GM12878 (cell line): ENCODE measurements around the gene ZDHHC7. TPM values are rescaled to one million over a fixed set of nuclear protein-coding genes. Genes with fewer than 3 reads are reported as not detected.

ENCODE experiments used
- ATAC-seq: fragments of 200-7000 bp; cut with Tn5 transposase; 3 replicates; pipeline ENCODE4 v1.9.1; 2020; ENCODE audit warnings: mild to moderate bottlenecking, moderate library complexity
- BruUV-seq: library from RNA; stranded (reverse); fragments of 400-500 nt; replicated peaks from 2 replicates; lab custom pipeline; 2021; lab: Mats Ljungman, UMichigan
- CTCF ChIA-PET: fragments of 300-600 bp; sonication (Branson Sonifier 250); formaldehyde crosslinking; extraction: SDS; loops from one replicate; lab custom pipeline; 2021; ENCODE audit warnings: inconsistent platforms; lab: Yijun Ruan, JAX
- POLR2A ChIA-PET: fragments of 350-600 bp; formaldehyde crosslinking; extraction: SDS; loops from one replicate; lab custom pipeline; 2021; ENCODE audit warnings: inconsistent platforms; lab: Charles Lee
- RAD21 ChIA-PET: fragments of 300-600 bp; sonication (Branson Sonifier 250); formaldehyde crosslinking; loops from one replicate; lab custom pipeline; 2023; ENCODE audit warnings: antibody characterized with exemption; ENCODE audit not compliant: unreplicated experiment; lab: Charles Lee
- SMC1A ChIA-PET: fragments of 300-600 bp; sonication (Branson Sonifier 250); formaldehyde crosslinking; loops from one replicate; lab custom pipeline; 2023; ENCODE audit not compliant: unreplicated experiment, uncharacterized antibody; lab: Charles Lee
- DNase-seq: peaks from one replicate; pipeline ENCODE4 v3.0.0-alpha.2; 2011; ENCODE audit warnings: low read depth, low spot score
- FAIRE-seq: peaks from 3 replicates; lab custom pipeline; 2011; peaks lifted over from hg19 to GRCh38; lab: Jason Lieb, UNC
- H2AFZ ChIP-seq: 2 replicates; pipeline ENCODE4 v1.6.0; 2011; ENCODE audit warnings: low read depth, low read length, control low read depth; ENCODE audit not compliant: control insufficient read depth
- H3K27ac ChIP-seq: 2 replicates; pipeline ENCODE4 v1.5.1; 2011; ENCODE audit warnings: control low read depth; ENCODE audit not compliant: control insufficient read depth, insufficient read depth
- H3K27me3 ChIP-seq, 2 experiments: replicated peaks in 1 of 2; 2 replicates each; pipeline versions ENCODE4 v1.6.0 to v1.6.1; 2011; ENCODE audit warnings: low read length in 1 of 2; ENCODE audit not compliant: control insufficient read depth in 2 of 2, insufficient read depth in 2 of 2
- H3K36me3 ChIP-seq, 2 experiments: 2 replicates each; pipeline ENCODE4 v1.5.1; 2011; ENCODE audit warnings: low read length in 1 of 2; ENCODE audit not compliant: control insufficient read depth in 2 of 2, insufficient read depth in 2 of 2
- H3K4me1 ChIP-seq: 2 replicates; pipeline ENCODE4 v1.6.1; 2011; ENCODE audit warnings: mild to moderate bottlenecking, low read length, moderate library complexity, mixed read lengths; ENCODE audit not compliant: control insufficient read depth, insufficient read depth
- H3K4me2 ChIP-seq: 2 replicates; pipeline ENCODE4 v1.6.0; 2011; ENCODE audit warnings: control low read depth; ENCODE audit not compliant: control insufficient read depth, insufficient read depth
- H3K4me3 ChIP-seq: fragments of 200-600 bp; sonication (generic); 2 replicates; pipeline ENCODE4 v1.5.1; 2016
- H3K79me2 ChIP-seq: 2 replicates; pipeline ENCODE4 v1.6.0; 2011; ENCODE audit warnings: low read length; ENCODE audit not compliant: control insufficient read depth, insufficient read depth
- H3K9ac ChIP-seq: 2 replicates; pipeline ENCODE4 v1.8.0; 2011; ENCODE audit warnings: low read length, control low read depth, mixed read lengths; ENCODE audit not compliant: control insufficient read depth, insufficient read depth
- H3K9me3 ChIP-seq: replicated peaks from 3 replicates; pipeline ENCODE4 v1.5.1; 2011; ENCODE audit warnings: mild to moderate bottlenecking, low read length; ENCODE audit not compliant: control insufficient read depth, insufficient read depth
- H4K20me1 ChIP-seq: 2 replicates; pipeline ENCODE4 v1.6.0; 2011; ENCODE audit not compliant: control insufficient read depth, insufficient read depth
- ATF7 ChIP-seq: fragments of 450-650 bp; IDR thresholded peaks from 2 replicates; pipeline ENCODE4 v1.6.1; 2016; ENCODE audit warnings: low read depth, mild to moderate bottlenecking
- BACH1 ChIP-seq: fragments of 450-650 bp; IDR thresholded peaks from 2 replicates; pipeline ENCODE4 v1.6.1; 2017; ENCODE audit warnings: mild to moderate bottlenecking, borderline replicate concordance
- EZH2 ChIP-seq: IDR thresholded peaks from 2 replicates; pipeline ENCODE4 v1.6.1; 2012; ENCODE audit warnings: low read depth, mild to moderate bottlenecking, control low read depth, inconsistent platforms, low read length, borderline replicate concordance; ENCODE audit not compliant: control insufficient read depth
- FOS ChIP-seq: IDR thresholded peaks from 3 replicates; pipeline ENCODE4 v1.6.1; 2011; ENCODE audit warnings: borderline replicate concordance; ENCODE audit not compliant: insufficient read length; ENCODE audit errors: extremely low read depth
- IRF4 ChIP-seq: IDR thresholded peaks from 2 replicates; pipeline ENCODE4 v1.6.1; 2011; ENCODE audit warnings: low read depth, low read length
- TCF7 ChIP-seq: IDR thresholded peaks from 2 replicates; pipeline ENCODE4 v1.6.1; 2014; ENCODE audit warnings: antibody characterized with exemption, borderline replicate concordance
- YY1 ChIP-seq: IDR thresholded peaks from 2 replicates; pipeline ENCODE4 v1.6.1; 2011; ENCODE audit warnings: low read depth, mild to moderate bottlenecking, low read length
- ZZZ3 ChIP-seq: IDR thresholded peaks from 2 replicates; pipeline ENCODE4 v1.6.1; 2011; ENCODE audit warnings: low read depth; ENCODE audit not compliant: control insufficient read depth, insufficient read length
- WGBS: methylation state at CpG from one replicate; pipeline ENCODE4 v1.1.6; 2016; ENCODE audit warnings: low lambda C conversion rate; ENCODE audit not compliant: insufficient replicate concordance, insufficient coverage; ENCODE audit errors: missing lambda C conversion rate; 5-methylcytosine and 5-hydroxymethylcytosine counted together
- in situ Hi-C: fragments of 300-500 bp; cut with MboI; formaldehyde crosslinking; loops from 9 replicates; pipeline ENCODE4 v1.14.3; 2018; ENCODE audit warnings: mixed read lengths
- intact Hi-C: fragments of 100-400 bp; cut with micrococcal nuclease; formaldehyde crosslinking; loops from one replicate; pipeline ENCODE4 v1.14.2; 2022; ENCODE audit not compliant: unreplicated experiment
- polyA plus RNA-seq, 11 experiments: library from polyadenylated mRNA; depleted of rRNA in 4 of 11; unstranded in 6 of 11; stranded (reverse) in 5 of 11; fragments of >200 nt; fragmentation: Nextera tagmentation in 4 of 11; fragmentation: Illumina TruSeq in 1 of 11; extraction: Ambion mirVana in 4 of 11; extraction: Trizol in 1 of 11; gene quantifications; 1 replicate in 1 of 11; 2 replicates in 10 of 11; pipeline versions ENCODE4 v1.2.1 to v1.2.3, GENCODE V29; 2011 to 2016; ENCODE audit warnings: inconsistent platforms in 2 of 11, missing spikeins in 2 of 11, low read depth in 1 of 11
- total RNA-seq, 4 experiments: library from RNA; depleted of rRNA in 3 of 4; stranded (reverse); fragments of >200 nt in 3 of 4; fragmentation: Illumina TruSeq in 1 of 4; extraction: Trizol in 1 of 4; gene quantifications; 2 replicates each; pipeline versions ENCODE4 v1.2.1 to v1.2.3, GENCODE V29; 2013 to 2021
- TF ChIP-seq, protein P1 (sequence below): fragments of 450-650 bp; IDR thresholded peaks from 2 replicates; pipeline ENCODE4 v1.6.1; 2018; ENCODE audit warnings: borderline replicate concordance, mild to moderate bottlenecking; ENCODE audit not compliant: partially characterized antibody
- TF ChIP-seq, protein P2 (sequence below): fragments of 450-650 bp; formaldehyde crosslinking; IDR thresholded peaks from 2 replicates; pipeline ENCODE4 v1.4.0; 2022; ENCODE audit warnings: mild to moderate bottlenecking, moderate library complexity

Gene ZDHHC7
- total and polyA plus RNA-seq, 10 of the 15 experiments (the other 5 are each of a cell fraction or from before 2014, with no cell fraction given) = 0.87 to 26.0 (median 20.0) TPM

DNA sequence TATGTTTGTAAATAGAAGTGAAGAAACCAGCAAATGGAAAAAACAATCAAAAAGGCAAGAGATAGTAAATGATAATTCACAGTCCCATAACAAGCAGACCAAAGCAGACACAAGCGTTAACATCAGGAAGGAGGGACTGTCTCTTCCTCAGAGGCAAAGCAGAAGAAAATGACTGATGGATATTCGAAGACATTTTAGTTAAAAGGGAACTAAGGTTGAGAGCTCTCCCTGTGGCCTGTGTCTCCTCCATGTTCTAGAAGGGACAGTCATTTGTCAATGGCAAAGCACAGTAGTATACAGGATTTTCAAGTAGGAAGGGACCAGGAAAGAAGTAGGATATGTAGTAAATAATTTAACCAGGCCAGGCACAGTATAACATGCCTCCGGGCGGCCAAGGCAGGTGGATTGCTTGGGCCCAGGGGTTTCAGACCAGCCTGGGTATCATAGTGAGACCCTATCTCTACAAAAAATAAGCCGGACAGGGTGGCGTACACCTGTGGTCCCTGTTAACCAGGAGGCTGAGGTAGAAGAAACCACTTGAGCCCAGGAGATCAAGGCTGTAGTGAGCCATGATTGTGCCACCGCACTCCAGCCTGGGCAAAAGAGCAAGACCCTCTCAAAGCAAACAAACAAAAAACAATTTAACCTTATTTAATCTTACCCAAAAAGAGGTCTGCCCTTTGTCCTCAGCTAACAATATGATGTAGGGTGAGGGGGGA lies 3.7 kb downstream of the ZDHHC7 start:
- H3K9me3 ChIP-seq = no peaks in the 10 kb centered on the region
- FAIRE-seq = no peak
- no peaks in the 10 kb centered on the region; a peak in 1 of 4 replicates for H3K36me3 ChIP-seq
- TF ChIP-seq TCF7 = no peak
- TF ChIP-seq BACH1 = no peak
- no peak for TF ChIP-seq IRF4
- TF ChIP-seq ATF7 = no peak
- TF ChIP-seq EZH2 = no peak
- TF ChIP-seq FOS = no peak
- TF ChIP-seq, protein P1, sequence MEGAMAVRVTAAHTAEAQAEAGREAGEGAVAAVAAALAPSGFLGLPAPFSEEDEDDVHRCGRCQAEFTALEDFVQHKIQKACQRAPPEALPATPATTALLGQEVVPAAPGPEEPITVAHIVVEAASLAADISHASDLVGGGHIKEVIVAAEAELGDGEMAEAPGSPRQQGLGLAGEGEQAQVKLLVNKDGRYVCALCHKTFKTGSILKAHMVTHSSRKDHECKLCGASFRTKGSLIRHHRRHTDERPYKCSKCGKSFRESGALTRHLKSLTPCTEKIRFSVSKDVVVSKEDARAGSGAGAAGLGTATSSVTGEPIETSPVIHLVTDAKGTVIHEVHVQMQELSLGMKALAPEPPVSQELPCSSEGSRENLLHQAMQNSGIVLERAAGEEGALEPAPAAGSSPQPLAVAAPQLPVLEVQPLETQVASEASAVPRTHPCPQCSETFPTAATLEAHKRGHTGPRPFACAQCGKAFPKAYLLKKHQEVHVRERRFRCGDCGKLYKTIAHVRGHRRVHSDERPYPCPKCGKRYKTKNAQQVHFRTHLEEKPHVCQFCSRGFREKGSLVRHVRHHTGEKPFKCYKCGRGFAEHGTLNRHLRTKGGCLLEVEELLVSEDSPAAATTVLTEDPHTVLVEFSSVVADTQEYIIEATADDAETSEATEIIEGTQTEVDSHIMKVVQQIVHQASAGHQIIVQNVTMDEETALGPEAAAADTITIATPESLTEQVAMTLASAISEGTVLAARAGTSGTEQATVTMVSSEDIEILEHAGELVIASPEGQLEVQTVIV = no peak
- TF ChIP-seq, protein P2, sequence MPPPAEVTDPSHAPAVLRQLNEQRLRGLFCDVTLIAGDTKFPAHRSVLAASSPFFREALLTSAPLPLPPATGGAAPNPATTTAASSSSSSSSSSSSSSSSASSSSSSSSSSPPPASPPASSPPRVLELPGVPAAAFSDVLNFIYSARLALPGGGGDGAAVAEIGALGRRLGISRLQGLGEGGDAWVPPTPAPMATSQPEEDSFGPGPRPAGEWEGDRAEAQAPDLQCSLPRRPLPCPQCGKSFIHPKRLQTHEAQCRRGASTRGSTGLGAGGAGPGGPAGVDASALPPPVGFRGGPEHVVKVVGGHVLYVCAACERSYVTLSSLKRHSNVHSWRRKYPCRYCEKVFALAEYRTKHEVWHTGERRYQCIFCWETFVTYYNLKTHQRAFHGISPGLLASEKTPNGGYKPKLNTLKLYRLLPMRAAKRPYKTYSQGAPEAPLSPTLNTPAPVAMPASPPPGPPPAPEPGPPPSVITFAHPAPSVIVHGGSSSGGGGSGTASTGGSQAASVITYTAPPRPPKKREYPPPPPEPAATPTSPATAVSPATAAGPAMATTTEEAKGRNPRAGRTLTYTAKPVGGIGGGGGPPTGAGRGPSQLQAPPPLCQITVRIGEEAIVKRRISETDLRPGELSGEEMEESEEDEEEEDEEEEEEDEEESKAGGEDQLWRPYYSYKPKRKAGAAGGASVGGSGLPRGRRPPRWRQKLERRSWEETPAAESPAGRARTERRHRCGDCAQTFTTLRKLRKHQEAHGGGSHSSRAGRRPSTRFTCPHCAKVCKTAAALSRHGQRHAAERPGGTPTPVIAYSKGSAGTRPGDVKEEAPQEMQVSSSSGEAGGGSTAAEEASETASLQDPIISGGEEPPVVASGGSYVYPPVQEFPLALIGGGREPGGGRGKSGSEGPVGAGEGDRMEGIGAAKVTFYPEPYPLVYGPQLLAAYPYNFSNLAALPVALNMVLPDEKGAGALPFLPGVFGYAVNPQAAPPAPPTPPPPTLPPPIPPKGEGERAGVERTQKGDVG (CRISPR knock-in tag) = no peak
- TF ChIP-seq ZZZ3 = no peak
- no peak for TF ChIP-seq YY1
- TF ChIP-seq, all 136 proteins: peak for 0
- no peak for DNase-seq
- ChIA-PET RAD21 (no interaction called here), SMC1A (interaction anchor here (1.3 to 1.4 kb wide), 2 partner anchors 20 to 37 kb away, joined by 3 to 4 read pairs; partner anchors contain the start of gene KIAA0513), CTCF (interaction anchor here (2.0 kb wide), 1 partner anchor 36 kb away, joined by 7 read pairs; no protein-coding TSS in a partner anchor), POLR2A (interaction anchor here (0.7 to 1.7 kb wide), 2 partner anchors 19 to 499 kb away, joined by 3 read pairs; no protein-coding TSS in a partner anchor)
- Histone ChIP-seq H3K79me2 (peaks cover 69% of the 10 kb centered on the region), H3K4me3 (no peak overlapping the region), H2AFZ (no peak overlapping the region), H3K27ac (no peak overlapping the region), H3K4me2 (peak overlapping the region; percentile 38; the same call in 1 of the 2 replicates), H3K9ac (no peak overlapping the region), H3K27me3 (no peaks in the 10 kb centered on the region), H4K20me1 (no peaks in the 10 kb centered on the region; the same call in 1 of the 2 replicates), H3K4me1 (peaks cover 5% of the 10 kb centered on the region)
- in situ Hi-C loops = no loop called here
- no peak for ATAC-seq
- no TSS peak for BruUV-seq
- WGBS = 77% methylated on average over 7 of the region's 7 CpGs
- intact Hi-C loops = no loop called here
